Measurements from ENCODE around the gene BNC2. TPM values are rescaled to one million over a fixed set of nuclear protein-coding genes. Genes with fewer than 3 reads are reported as not detected.
A peak's percentile ranks its signal among the peaks of the same experiment; 100 is the strongest.

BNC2 gene
- total and polyA plus RNA-seq, 2 experiments from 2014 or later, result 19.3 to 20.7 TPM

- H3K4me1 ChIP-seq (ENCODE audit: insufficient read depth), result peaks cover 47% of the 10 kb centered on the region
These were observed 45.1 kb downstream of the BNC2 start for GRCh38 chr9:16825331-16825725.

GRCh38 chr9:16824545-16825330 lies 45.7 kb downstream of the BNC2 start:
- TF ChIP-seq CTCF (IDR thresholded peaks at IDR 0.05; ENCODE audit: poor library complexity) (peak; percentile 24), EZH2 (IDR thresholded peaks at IDR 0.05; ENCODE audit: borderline replicate concordance) (no peak), EZH2phosphoT487 (IDR thresholded peaks at IDR 0.05; ENCODE audit: low read depth, severe bottlenecking, unreplicated experiment) (no peak)
- peak overlapping the region; percentile 82 for H3K27ac ChIP-seq
- H3K4me1 ChIP-seq (ENCODE audit: insufficient read depth), result peaks cover 41% of the 10 kb centered on the region
- no peak overlapping the region for H3K4me3 ChIP-seq
- peak overlapping the region; percentile 53 for H3K4me2 ChIP-seq
- no peaks in the 10 kb centered on the region for H3K36me3 ChIP-seq (replicated peaks; ENCODE audit: insufficient read depth, low read depth)
- H4K20me1 ChIP-seq (ENCODE audit: insufficient read depth, poor library complexity, severe bottlenecking), result no peaks in the 10 kb centered on the region
- no peaks in the 10 kb centered on the region for H3K9me3 ChIP-seq (ENCODE audit: low read depth)
- H3K27me3 ChIP-seq, result no peaks in the 10 kb centered on the region
- H3K79me2 ChIP-seq, result peaks cover 8% of the 10 kb centered on the region
- H3K9me2 ChIP-seq (replicated peaks; ENCODE audit: insufficient read depth), result no peaks in the 10 kb centered on the region
- no peak overlapping the region for H2AFZ ChIP-seq
- 31% methylated on average over 8 of the region's 8 CpGs for WGBS (ENCODE audit: low lambda C conversion rate, missing lambda C conversion rate)
- peak; percentile 37 for DNase-seq (ENCODE audit: low spot score)

More at GRCh38 chr9:16825331-16825725, 45.1 kb downstream of the BNC2 start:
- Histone ChIP-seq H3K9me2 (replicated peaks; ENCODE audit: insufficient read depth) (no peaks in the 10 kb centered on the region), H3K4me3 (no peak overlapping the region), H4K20me1 (ENCODE audit: insufficient read depth, poor library complexity, severe bottlenecking) (no peaks in the 10 kb centered on the region), H3K4me2 (peak overlapping the region; percentile 53), H3K36me3 (replicated peaks; ENCODE audit: insufficient read depth, low read depth) (no peaks in the 10 kb centered on the region), H3K79me2 (peaks cover 13% of the 10 kb centered on the region), H2AFZ (no peak overlapping the region), H3K9me3 (ENCODE audit: low read depth) (no peaks in the 10 kb centered on the region), H3K27ac (peak overlapping the region; percentile 82), H3K27me3 (no peaks in the 10 kb centered on the region)
- TF ChIP-seq EZH2phosphoT487 (IDR thresholded peaks at IDR 0.05; ENCODE audit: low read depth, severe bottlenecking, unreplicated experiment), result no peak
- no peak for TF ChIP-seq CTCF (IDR thresholded peaks at IDR 0.05; ENCODE audit: poor library complexity)
- TF ChIP-seq EZH2 (IDR thresholded peaks at IDR 0.05; ENCODE audit: borderline replicate concordance), result no peak
- DNase-seq (ENCODE audit: low spot score), result no peak

- no peak for TF ChIP-seq EZH2phosphoT487 (IDR thresholded peaks at IDR 0.05; ENCODE audit: low read depth, severe bottlenecking, unreplicated experiment)
- 68% methylated on average over 2 of the region's 2 CpGs for whole genome bisulfite sequencing (ENCODE audit: low lambda C conversion rate, missing lambda C conversion rate)
- peaks cover 8% of the 10 kb centered on the region for H3K79me2 ChIP-seq
- H2AFZ ChIP-seq, result no peak overlapping the region
- H3K4me1 ChIP-seq (ENCODE audit: insufficient read depth), result peaks cover 33% of the 10 kb centered on the region
- no peaks in the 10 kb centered on the region for H3K36me3 ChIP-seq (replicated peaks; ENCODE audit: insufficient read depth, low read depth)
- H3K4me2 ChIP-seq, result no peak overlapping the region
- no peaks in the 10 kb centered on the region for H3K27me3 ChIP-seq
- H3K9me2 ChIP-seq (replicated peaks; ENCODE audit: insufficient read depth), result no peaks in the 10 kb centered on the region
- no peak for DNase-seq (ENCODE audit: low spot score)
- no peaks in the 10 kb centered on the region for H3K9me3 ChIP-seq (ENCODE audit: low read depth)
- no peak overlapping the region for H3K4me3 ChIP-seq
- peak overlapping the region; percentile 82 for H3K27ac ChIP-seq
- H4K20me1 ChIP-seq (ENCODE audit: insufficient read depth, poor library complexity, severe bottlenecking), result no peaks in the 10 kb centered on the region
These were observed 46.6 kb downstream of the BNC2 start for GRCh38 chr9:16823906-16824305.

- WGBS (ENCODE audit: low lambda C conversion rate, missing lambda C conversion rate), result 100% methylated on average over 1 of the region's 1 CpG
- TF ChIP-seq EZH2phosphoT487 (IDR thresholded peaks at IDR 0.05; ENCODE audit: low read depth, severe bottlenecking, unreplicated experiment) (no peak), CTCF (IDR thresholded peaks at IDR 0.05; ENCODE audit: poor library complexity) (no peak)
- H3K9me3 ChIP-seq (ENCODE audit: low read depth), result no peaks in the 10 kb centered on the region
These were observed 49.1 kb downstream of the BNC2 start for GRCh38 chr9:16821344-16821743.

More at GRCh38 chr9:16821344-16821743, 49.1 kb downstream of the BNC2 start:
- no peaks in the 10 kb centered on the region for H3K9me2 ChIP-seq (replicated peaks; ENCODE audit: insufficient read depth)
- no peak overlapping the region for H3K4me2 ChIP-seq
- no peak for DNase-seq (ENCODE audit: low spot score)
- H4K20me1 ChIP-seq (ENCODE audit: insufficient read depth, poor library complexity, severe bottlenecking), result no peaks in the 10 kb centered on the region
- H3K4me1 ChIP-seq (ENCODE audit: insufficient read depth), result peaks cover 24% of the 10 kb centered on the region
- H3K36me3 ChIP-seq (replicated peaks; ENCODE audit: insufficient read depth, low read depth), result no peaks in the 10 kb centered on the region
- peaks cover 8% of the 10 kb centered on the region for H3K79me2 ChIP-seq
- H3K4me3 ChIP-seq, result no peak overlapping the region
- H3K27ac ChIP-seq, result no peak overlapping the region
- H3K27me3 ChIP-seq, result no peaks in the 10 kb centered on the region
- H2AFZ ChIP-seq, result no peak overlapping the region
